ENCODE data around the gene AKAP13. TPM values are rescaled to one million over a fixed set of nuclear protein-coding genes. Genes with fewer than 3 reads are reported as not detected.

AKAP13 gene
- total RNA-seq, 4 donors from 2014 or later: 189 to 405 (median 244) TPM

GRCh38 chr15:85414495-85414894 is 34.1 kb downstream of the AKAP13 start:
- H3K27me3 ChIP-seq: no peaks in the 10 kb centered on the region
- TF ChIP-seq POLR2A (IDR thresholded peaks at IDR 0.05): no peak
- TF ChIP-seq, protein P1, sequence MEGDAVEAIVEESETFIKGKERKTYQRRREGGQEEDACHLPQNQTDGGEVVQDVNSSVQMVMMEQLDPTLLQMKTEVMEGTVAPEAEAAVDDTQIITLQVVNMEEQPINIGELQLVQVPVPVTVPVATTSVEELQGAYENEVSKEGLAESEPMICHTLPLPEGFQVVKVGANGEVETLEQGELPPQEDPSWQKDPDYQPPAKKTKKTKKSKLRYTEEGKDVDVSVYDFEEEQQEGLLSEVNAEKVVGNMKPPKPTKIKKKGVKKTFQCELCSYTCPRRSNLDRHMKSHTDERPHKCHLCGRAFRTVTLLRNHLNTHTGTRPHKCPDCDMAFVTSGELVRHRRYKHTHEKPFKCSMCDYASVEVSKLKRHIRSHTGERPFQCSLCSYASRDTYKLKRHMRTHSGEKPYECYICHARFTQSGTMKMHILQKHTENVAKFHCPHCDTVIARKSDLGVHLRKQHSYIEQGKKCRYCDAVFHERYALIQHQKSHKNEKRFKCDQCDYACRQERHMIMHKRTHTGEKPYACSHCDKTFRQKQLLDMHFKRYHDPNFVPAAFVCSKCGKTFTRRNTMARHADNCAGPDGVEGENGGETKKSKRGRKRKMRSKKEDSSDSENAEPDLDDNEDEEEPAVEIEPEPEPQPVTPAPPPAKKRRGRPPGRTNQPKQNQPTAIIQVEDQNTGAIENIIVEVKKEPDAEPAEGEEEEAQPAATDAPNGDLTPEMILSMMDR (IDR thresholded peaks at IDR 0.05): peak in 3 of 6 experiments; percentile 30 to 49 (median 43)
- no peak overlapping the region for H3K4me3 ChIP-seq (replicated peaks in 1 of 3)
- H3K36me3 ChIP-seq: no peaks in the 10 kb centered on the region
- H3K27ac ChIP-seq: peak overlapping the region in 2 of 3 donors; percentile 65 to 83
- no peaks in the 10 kb centered on the region for H3K9me3 ChIP-seq
- intact Hi-C loops (cut with DNase I): loop anchor here (10.0 kb wide), 1 partner anchor 120 kb away; no protein-coding TSS in a partner anchor
- H3K4me1 ChIP-seq: peaks cover 14 to 44% of the 10 kb centered on the region in 2 donors
- DNase-seq: no peak

DNA sequence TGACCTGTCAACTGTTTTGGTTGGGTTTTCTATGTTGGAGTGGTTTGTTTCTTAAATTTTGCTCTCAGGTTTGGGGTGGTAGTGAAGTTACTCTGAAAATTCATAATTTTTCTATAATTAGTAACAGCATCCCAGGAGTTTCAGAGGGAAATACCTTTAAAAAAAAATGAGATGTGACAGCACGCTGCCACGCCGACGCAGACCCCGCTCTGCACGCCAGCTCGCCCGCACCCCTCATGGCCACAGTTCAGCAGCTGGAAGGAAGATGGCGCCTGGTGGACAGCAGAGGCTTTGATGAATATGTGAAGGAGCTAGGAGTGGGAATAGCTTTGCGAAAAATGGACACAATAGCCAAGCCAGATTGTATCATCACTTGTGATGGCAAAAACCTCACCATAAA is 34.6 kb downstream of the AKAP13 start:
- no peaks in the 10 kb centered on the region for H3K27me3 ChIP-seq
- no peaks in the 10 kb centered on the region for H3K36me3 ChIP-seq
- peaks cover 14 to 44% of the 10 kb centered on the region in 2 donors for H3K4me1 ChIP-seq
- H3K9me3 ChIP-seq: no peaks in the 10 kb centered on the region
- 97 to 98% methylated on average over 10 of the region's 10 CpGs for WGBS, 2 donors
- DNase-seq: no peak
- peak overlapping the region in 2 of 3 donors; percentile 65 to 83 for H3K27ac ChIP-seq
- intact Hi-C loops (cut with DNase I): loop anchor here (10.0 kb wide), 1 partner anchor 120 kb away; no protein-coding TSS in a partner anchor
- TF ChIP-seq, protein P1 (IDR thresholded peaks at IDR 0.05): no peak
- TF ChIP-seq POLR2A (IDR thresholded peaks at IDR 0.05): no peak
- H3K4me3 ChIP-seq (replicated peaks in 1 of 3): no peak overlapping the region

- intact Hi-C loops (cut with DNase I): loop anchor here (10.0 kb wide), 1 partner anchor 121 kb away; no protein-coding TSS in a partner anchor
These were observed 35.4 kb downstream of the AKAP13 start for GRCh38 chr15:85415783-85416182.

DNA sequence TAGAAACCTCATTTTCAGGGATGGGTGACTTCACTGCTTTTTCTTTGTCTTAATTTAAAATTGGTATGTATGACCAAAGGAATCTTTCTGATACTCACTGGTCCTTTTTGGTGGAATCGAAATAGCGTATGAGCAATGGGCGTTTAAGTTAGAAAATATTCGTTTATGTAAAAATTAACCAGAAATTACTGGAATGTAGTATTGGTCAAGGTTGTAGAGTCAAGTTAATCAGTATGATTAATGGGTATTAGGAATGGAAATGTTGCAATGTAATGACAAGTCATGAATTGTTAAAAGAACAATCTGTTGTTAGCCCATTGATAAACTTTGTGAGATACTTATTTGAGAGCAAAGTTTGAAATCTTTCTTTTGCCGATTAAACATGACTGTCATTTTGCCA is 36.9 kb downstream of the AKAP13 start:
- Histone ChIP-seq H3K36me3 (no peaks in the 10 kb centered on the region), H3K27me3 (no peaks in the 10 kb centered on the region), H3K4me1 (peaks cover 14 to 50% of the 10 kb centered on the region in 2 donors), H3K9me3 (no peaks in the 10 kb centered on the region), H3K4me3 (replicated peaks in 1 of 3) (no peak overlapping the region), H3K27ac (no peak overlapping the region)
- DNase-seq: no peak
- TF ChIP-seq, protein P1 (IDR thresholded peaks at IDR 0.05): no peak
- no peak for TF ChIP-seq POLR2A (IDR thresholded peaks at IDR 0.05)
- intact Hi-C loops (cut with DNase I): loop anchor here (10.0 kb wide), 1 partner anchor 122 kb away; no protein-coding TSS in a partner anchor
- WGBS, 2 donors: 96 to 98% methylated on average over 5 of the region's 5 CpGs

More at GRCh38 chr15:85415783-85416182, 35.4 kb downstream of the AKAP13 start:
- DNase-seq: no peak
- Histone ChIP-seq H3K36me3 (no peaks in the 10 kb centered on the region), H3K27ac (no peak overlapping the region), H3K9me3 (no peaks in the 10 kb centered on the region), H3K4me3 (replicated peaks in 1 of 3) (no peak overlapping the region), H3K27me3 (no peaks in the 10 kb centered on the region), H3K4me1 (peaks cover 14 to 49% of the 10 kb centered on the region in 2 donors)
- TF ChIP-seq POLR2A (IDR thresholded peaks at IDR 0.05): no peak
- TF ChIP-seq, protein P1 (IDR thresholded peaks at IDR 0.05): no peak
- WGBS, 2 donors: 91 to 95% methylated on average over 2 of the region's 2 CpGs

GRCh38 chr15:85419161-85419560 is 38.8 kb downstream of the AKAP13 start:
- no peak for DNase-seq
- no peak for TF ChIP-seq POLR2A (IDR thresholded peaks at IDR 0.05)
- TF ChIP-seq, protein P1 (IDR thresholded peaks at IDR 0.05): no peak
- Histone ChIP-seq H3K27ac (no peak overlapping the region), H3K4me1 (peaks cover 12 to 48% of the 10 kb centered on the region in 2 donors), H3K4me3 (replicated peaks in 1 of 3) (no peak overlapping the region), H3K9me3 (no peaks in the 10 kb centered on the region), H3K27me3 (no peaks in the 10 kb centered on the region), H3K36me3 (no peaks in the 10 kb centered on the region)
- intact Hi-C loops (cut with DNase I): loop anchor here (10.0 kb wide), 1 partner anchor 124 kb away; no protein-coding TSS in a partner anchor
- 79 to 88% methylated on average over 5 of the region's 5 CpGs for WGBS, 2 donors
